T1000 (cell line): ENCODE results near the gene LCLAT1.
"Not testable (repeated sequence)": the region's sequence is repeated elsewhere in the genome, so short reads cannot be mapped to it uniquely, and the experiment has no call there.

Experiments used
- DNase-seq: peaks from one replicate; lab custom pipeline; 2025; ENCODE audit warnings: mixed read lengths; lab: John Stamatoyannopoulos, UW

LCLAT1 gene

GRCh38 chr2:30454571-30454970, 7.5 kb downstream of the LCLAT1 start:
- DNase-seq: no peak

GRCh38 chr2:30455114-30455738, 8.2 kb downstream of the LCLAT1 start:
- no peak for DNase-seq

- no peak for DNase-seq
These were observed 9.1 kb downstream of the LCLAT1 start for GRCh38 chr2:30456106-30456505.

- no peak for DNase-seq
These were observed 9.5 kb downstream of the LCLAT1 start for GRCh38 chr2:30456579-30456978.

GRCh38 chr2:30457296-30457695, 10.2 kb downstream of the LCLAT1 start:
- DNase-seq: no peak

- DNase-seq: no peak
These were observed 12.1 kb downstream of the LCLAT1 start for GRCh38 chr2:30459140-30459539.

GRCh38 chr2:30462131-30462857, 15.2 kb downstream of the LCLAT1 start:
- DNase-seq: no peak

GRCh38 chr2:30463535-30463934, 16.5 kb downstream of the LCLAT1 start:
- DNase-seq: no peak

- DNase-seq: no peak
These were observed 17.6 kb downstream of the LCLAT1 start for GRCh38 chr2:30464544-30465170.

- no peak for DNase-seq
These were observed 18.1 kb downstream of the LCLAT1 start for GRCh38 chr2:30465171-30465545.

GRCh38 chr2:30466216-30466615, 19.2 kb downstream of the LCLAT1 start:
- no peak for DNase-seq

GRCh38 chr2:30467062-30467826, 20.2 kb downstream of the LCLAT1 start:
- DNase-seq: not testable (repeated sequence)

GRCh38 chr2:30470426-30470825, 23.4 kb downstream of the LCLAT1 start:
- no peak for DNase-seq

- no peak for DNase-seq
These were observed 25.3 kb downstream of the LCLAT1 start for GRCh38 chr2:30472326-30472725.

GRCh38 chr2:30475542-30475941, 28.5 kb downstream of the LCLAT1 start:
- DNase-seq: no peak

GRCh38 chr2:30476636-30477035, 29.6 kb downstream of the LCLAT1 start:
- no peak for DNase-seq

- no peak for DNase-seq
These were observed 33.8 kb downstream of the LCLAT1 start for GRCh38 chr2:30480703-30481322.

- DNase-seq: no peak
These were observed 34.3 kb downstream of the LCLAT1 start for GRCh38 chr2:30481323-30481800.

GRCh38 chr2:30482011-30482410, 35.0 kb downstream of the LCLAT1 start:
- no peak for DNase-seq

GRCh38 chr2:30484145-30484544, 37.1 kb downstream of the LCLAT1 start:
- DNase-seq: no peak

- DNase-seq: no peak
These were observed 37.9 kb downstream of the LCLAT1 start for GRCh38 chr2:30484995-30485394.

GRCh38 chr2:30486655-30487054, 39.6 kb downstream of the LCLAT1 start:
- DNase-seq: no peak
